Sigmoid colon (tissue), 4 donors: Measurements from ENCODE around the gene GRIK4.

ENCODE experiments used
- EP300 ChIP-seq, 4 donors: sonication (generic); formaldehyde crosslinking; IDR thresholded peaks; one replicate each; pipeline ENCODE4 v1.6.1; 2017; ENCODE audit warnings: antibody characterized with exemption in 4 of 4
- POLR2A ChIP-seq, 2 donors: fragments of 450-650 bp; IDR thresholded peaks; one replicate each; pipeline ENCODE4 v1.6.1; 2016; ENCODE audit warnings: antibody characterized with exemption in 2 of 2, mild to moderate bottlenecking in 2 of 2, moderate library complexity in 2 of 2
- POLR2AphosphoS5 ChIP-seq, 4 donors: sonication (generic); formaldehyde crosslinking; IDR thresholded peaks; one replicate each; pipeline ENCODE4 v1.6.1; 2017; ENCODE audit warnings: antibody characterized with exemption in 4 of 4
- TF ChIP-seq, protein P1 (sequence below), 4 experiments: fragments of 450-650 bp in 3 of 4; fragments of 200-600 bp in 1 of 4; IDR thresholded peaks; one replicate each; pipeline ENCODE4 v1.5.1; 2016 to 2019; ENCODE audit warnings: antibody characterized with exemption in 4 of 4, mild to moderate bottlenecking in 3 of 4, moderate library complexity in 2 of 4

DNA sequence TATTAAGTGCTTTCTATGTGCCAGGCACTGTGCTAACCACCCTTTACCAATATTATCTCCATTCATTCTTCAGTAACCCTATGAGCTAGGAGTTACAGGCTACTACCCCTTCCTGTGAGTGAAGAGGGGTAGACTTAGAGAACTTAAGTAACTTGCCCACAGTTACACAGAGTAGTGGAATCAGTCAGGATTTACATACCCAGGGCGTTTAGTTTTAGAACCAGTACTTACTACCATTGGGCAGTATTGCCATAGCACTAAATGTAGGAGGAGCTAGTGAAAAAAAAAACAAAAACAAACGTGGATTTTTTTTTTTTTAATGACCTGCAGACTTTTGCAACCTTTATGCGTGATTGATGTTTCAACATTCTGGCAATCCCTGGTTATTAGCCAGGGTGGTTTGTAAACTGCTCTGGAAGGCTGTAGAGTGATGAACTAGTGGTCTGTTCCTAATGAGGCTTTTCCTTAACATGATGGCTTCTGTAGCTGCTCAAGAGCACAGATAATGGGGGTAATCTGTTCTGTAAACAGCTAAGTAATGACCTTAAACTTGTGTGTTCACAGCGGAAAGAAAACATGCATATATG is 523.7 kb downstream of the GRIK4 start:
- TF ChIP-seq, protein P1, sequence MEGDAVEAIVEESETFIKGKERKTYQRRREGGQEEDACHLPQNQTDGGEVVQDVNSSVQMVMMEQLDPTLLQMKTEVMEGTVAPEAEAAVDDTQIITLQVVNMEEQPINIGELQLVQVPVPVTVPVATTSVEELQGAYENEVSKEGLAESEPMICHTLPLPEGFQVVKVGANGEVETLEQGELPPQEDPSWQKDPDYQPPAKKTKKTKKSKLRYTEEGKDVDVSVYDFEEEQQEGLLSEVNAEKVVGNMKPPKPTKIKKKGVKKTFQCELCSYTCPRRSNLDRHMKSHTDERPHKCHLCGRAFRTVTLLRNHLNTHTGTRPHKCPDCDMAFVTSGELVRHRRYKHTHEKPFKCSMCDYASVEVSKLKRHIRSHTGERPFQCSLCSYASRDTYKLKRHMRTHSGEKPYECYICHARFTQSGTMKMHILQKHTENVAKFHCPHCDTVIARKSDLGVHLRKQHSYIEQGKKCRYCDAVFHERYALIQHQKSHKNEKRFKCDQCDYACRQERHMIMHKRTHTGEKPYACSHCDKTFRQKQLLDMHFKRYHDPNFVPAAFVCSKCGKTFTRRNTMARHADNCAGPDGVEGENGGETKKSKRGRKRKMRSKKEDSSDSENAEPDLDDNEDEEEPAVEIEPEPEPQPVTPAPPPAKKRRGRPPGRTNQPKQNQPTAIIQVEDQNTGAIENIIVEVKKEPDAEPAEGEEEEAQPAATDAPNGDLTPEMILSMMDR (IDR thresholded peaks at IDR 0.05), result no peak
- TF ChIP-seq POLR2A (IDR thresholded peaks at IDR 0.05), result no peak
- no peak for TF ChIP-seq EP300 (IDR thresholded peaks at IDR 0.05)
- no peak for TF ChIP-seq POLR2AphosphoS5 (IDR thresholded peaks at IDR 0.05)
